Stimulated activated CD8-positive, alpha-beta memory T cell treated with anti-CD3 and anti-CD28 coated beads, Interleukin-15, amount 100 ng/mL, for 24 hours (primary cell): ENCODE results near the gene PRRT1.

ENCODE experiments used
- DNase-seq: peaks from one replicate; pipeline ENCODE4 v3.0.0-alpha.2; 2020; ENCODE audit warnings: low read depth

PRRT1 gene

GRCh38 chr6:32174416-32174815, 22.7 kb upstream of the PRRT1 start:
- DNase-seq: no peak

- DNase-seq: no peak
Measured at GRCh38 chr6:32173051-32173727, 21.4 kb upstream of the PRRT1 start.

- no peak for DNase-seq
Measured at GRCh38 chr6:32171234-32171633, 19.5 kb upstream of the PRRT1 start.

GRCh38 chr6:32170294-32170693, 18.6 kb upstream of the PRRT1 start:
- DNase-seq: no peak

- DNase-seq: no peak
Measured at GRCh38 chr6:32168807-32169591, 17.3 kb upstream of the PRRT1 start.

- DNase-seq: no peak
Measured at GRCh38 chr6:32168350-32168749, 16.6 kb upstream of the PRRT1 start.

- DNase-seq: no peak
Measured at GRCh38 chr6:32167761-32168262, 16.1 kb upstream of the PRRT1 start.

GRCh38 chr6:32167154-32167760, 15.5 kb upstream of the PRRT1 start:
- no peak for DNase-seq

GRCh38 chr6:32166411-32167061, 14.8 kb upstream of the PRRT1 start:
- DNase-seq: no peak

GRCh38 chr6:32164295-32164694, 12.6 kb upstream of the PRRT1 start, which contains the start of gene EGFL8:
TSS of gene EGFL8 (plus strand) at chr6:32164595. CDS start at chr6:32166166, 1,571 bp downstream.
- no peak for DNase-seq

GRCh38 chr6:32163559-32164258, 12.0 kb upstream of the PRRT1 start:
- no peak for DNase-seq

GRCh38 chr6:32158052-32158451, 6.3 kb upstream of the PRRT1 start:
- no peak for DNase-seq

GRCh38 chr6:32156891-32157290, 5.2 kb upstream of the PRRT1 start:
- DNase-seq: no peak

- DNase-seq: peak; percentile 13
Measured at GRCh38 chr6:32154514-32155161, 2.9 kb upstream of the PRRT1 start.

- DNase-seq: peak; percentile 62
Measured at GRCh38 chr6:32153564-32154513, 2.1 kb upstream of the PRRT1 start, which contains the start of gene PPT2. TSS of gene PPT2 (plus strand) at chr6:32154141. CDS start at chr6:32154595, 454 bp downstream.

GRCh38 chr6:32152769-32153563, 1.2 kb upstream of the PRRT1 start:
- no peak for DNase-seq

- DNase-seq: no peak
Measured at GRCh38 chr6:32151181-32151862, 417 bp downstream of the PRRT1 start.
